HepG2 (cell line): ENCODE results near the gene EPB41. TPM values are rescaled to one million over a fixed set of nuclear protein-coding genes. Genes with fewer than 3 reads are reported as not detected.

ENCODE experiments used
- ATAC-seq: fragments of 200-7000 bp; cut with Tn5 transposase; 3 replicates; pipeline ENCODE4 v1.9.1; 2020; ENCODE audit warnings: mild to moderate bottlenecking, moderate library complexity
- BruUV-seq: library from RNA; stranded (reverse); fragments of 400-500 nt; replicated peaks from 2 replicates; lab custom pipeline; 2021; lab: Mats Ljungman, UMichigan
- CTCF ChIA-PET: fragments of 300-600 bp; formaldehyde crosslinking; extraction: SDS; loops from one replicate; lab custom pipeline; 2021; ENCODE audit warnings: low total read pairs, inconsistent platforms, low intra/inter-chr PET ratio; lab: Yijun Ruan, JAX
- POLR2A ChIA-PET: fragments of 350-600 bp; sonication (Branson Sonifier 250); formaldehyde crosslinking; loops from one replicate; lab custom pipeline; 2020; ENCODE audit warnings: antibody characterized with exemption, inconsistent platforms; lab: Yijun Ruan, JAX
- DNase-seq: peaks from one replicate; pipeline ENCODE4 v3.0.0-alpha.2; 2015; ENCODE audit warnings: low spot score
- FAIRE-seq: peaks from 3 replicates; lab custom pipeline; 2011; peaks lifted over from hg19 to GRCh38; lab: Jason Lieb, UNC
- H2AFZ ChIP-seq: one replicate; pipeline ENCODE4 v1.6.1; 2011; ENCODE audit warnings: low read length, inconsistent platforms
- H3K27ac ChIP-seq: fragments of 300-600 bp; 3 replicates; pipeline ENCODE4 v1.8.0; 2011; ENCODE audit warnings: mixed run types, mild to moderate bottlenecking, mixed read lengths, low read length, inconsistent platforms; ENCODE audit not compliant: insufficient read depth; ENCODE audit errors: extremely low read length
- H3K27me3 ChIP-seq, 2 experiments: fragments of 200-600 bp in 1 of 2; 2 replicates in 1 of 2; 3 replicates in 1 of 2; pipeline versions ENCODE4 v1.6.0 to v1.8.0; 2011; ENCODE audit warnings: low read length in 2 of 2, mild to moderate bottlenecking in 2 of 2, moderate library complexity in 2 of 2, inconsistent platforms in 1 of 2; ENCODE audit not compliant: insufficient read depth in 2 of 2, control insufficient read depth in 1 of 2
- H3K36me3 ChIP-seq, 2 experiments: fragments of 200-600 bp in 1 of 2; replicated peaks in 1 of 2; 2 replicates in 1 of 2; 3 replicates in 1 of 2; pipeline versions ENCODE4 v1.5.1 to v1.8.0; 2011; ENCODE audit warnings: low read length in 2 of 2, inconsistent platforms in 1 of 2; ENCODE audit not compliant: insufficient read depth in 2 of 2, control insufficient read depth in 1 of 2
- H3K4me1 ChIP-seq: 2 replicates; pipeline ENCODE4 v1.5.1; 2012; ENCODE audit warnings: low read length, inconsistent platforms; ENCODE audit not compliant: insufficient read depth
- H3K4me2 ChIP-seq: 2 replicates; pipeline ENCODE4 v1.6.0; 2011; ENCODE audit warnings: low read depth, low read length, inconsistent platforms
- H3K4me3 ChIP-seq, 3 experiments: fragments of 200-600 bp in 1 of 3; sonication (generic), shearing (Covaris generic) in 1 of 3; replicated peaks in 1 of 3; 2 replicates each; pipeline ENCODE4 v1.5.1; 2011 to 2016; ENCODE audit warnings: low read length in 3 of 3, inconsistent platforms in 2 of 3, low read depth in 2 of 3, mild to moderate bottlenecking in 2 of 3, control low read depth in 1 of 3, mixed read lengths in 1 of 3; ENCODE audit not compliant: insufficient read depth in 1 of 3
- H3K79me2 ChIP-seq: one replicate; pipeline ENCODE4 v1.6.1; 2011; ENCODE audit warnings: low read length, inconsistent platforms; ENCODE audit not compliant: insufficient read depth
- H3K9ac ChIP-seq: 2 replicates; pipeline ENCODE4 v1.6.0; 2011; ENCODE audit warnings: mild to moderate bottlenecking, low read depth, low read length, inconsistent platforms; ENCODE audit not compliant: insufficient read depth
- H3K9me3 ChIP-seq: 2 replicates; pipeline ENCODE4 v1.5.1; 2012; ENCODE audit warnings: mild to moderate bottlenecking, low read length
- H4K20me1 ChIP-seq: 2 replicates; pipeline ENCODE4 v1.6.0; 2011; ENCODE audit warnings: inconsistent platforms, mild to moderate bottlenecking, low read length, moderate library complexity; ENCODE audit not compliant: insufficient read depth
- ARNTL ChIP-seq: sonication (generic); formaldehyde crosslinking; IDR thresholded peaks from 2 replicates; pipeline ENCODE4 v1.4.0; 2020; ENCODE audit warnings: mild to moderate bottlenecking, missing genetic modification reagents
- TOE1 ChIP-seq: sonication (generic); formaldehyde crosslinking; IDR thresholded peaks from 2 replicates; pipeline ENCODE4 v1.4.0; 2020; ENCODE audit warnings: mild to moderate bottlenecking, missing genetic modification reagents
- ZNF564 ChIP-seq: sonication (generic); formaldehyde crosslinking; IDR thresholded peaks from 2 replicates; pipeline ENCODE4 v1.8.1; 2023; ENCODE audit warnings: mild to moderate bottlenecking, missing genetic modification reagents
- WGBS: methylation state at CpG from one replicate; pipeline ENCODE4 v1.1.6; 2017; ENCODE audit warnings: low lambda C conversion rate; 5-methylcytosine and 5-hydroxymethylcytosine counted together
- in situ Hi-C: cut with HindIII; loops from 2 replicates; pipeline ENCODE4 v1.10.0; 2017; ENCODE audit warnings: low pct_unique_long_range_greater_than_20kb; ENCODE audit not compliant: extremely low pct_ligation_motif_present
- intact Hi-C: fragments of 100-400 bp; cut with micrococcal nuclease; formaldehyde crosslinking; loops from one replicate; pipeline ENCODE4 v1.10.0; 2022; ENCODE audit not compliant: unreplicated experiment
- polyA plus RNA-seq, 8 experiments: library from polyadenylated mRNA; depleted of rRNA in 3 of 8; stranded (reverse) in 7 of 8; unstranded in 1 of 8; fragments of >200 nt; fragmentation: Illumina TruSeq in 4 of 8; extraction: Trizol in 4 of 8; gene quantifications; 2 replicates each; pipeline versions ENCODE4 v1.2.1 to v1.2.3, GENCODE V29; 2011 to 2016; ENCODE audit warnings: low read depth in 4 of 8, missing spikeins in 1 of 8, mixed read lengths in 1 of 8; ENCODE audit not compliant: insufficient read depth in 1 of 8
- total RNA-seq, 5 experiments: library from RNA; depleted of rRNA; stranded (reverse); fragments of >200 nt; fragmentation: Illumina TruSeq; extraction: Trizol; gene quantifications; 2 replicates each; pipeline ENCODE4 v1.2.3, GENCODE V29; 2016; ENCODE audit warnings: low read depth in 1 of 5
- TF ChIP-seq, protein P1 (sequence below): sonication (generic); formaldehyde crosslinking; IDR thresholded peaks from 2 replicates; pipeline ENCODE4 v1.8.0; 2023; ENCODE audit warnings: mild to moderate bottlenecking, missing genetic modification reagents
- TF ChIP-seq, protein P2 (sequence below): sonication (generic); formaldehyde crosslinking; IDR thresholded peaks from 2 replicates; pipeline ENCODE4 v1.4.0; 2020; ENCODE audit warnings: mild to moderate bottlenecking, missing genetic modification reagents

Gene EPB41
- total and polyA plus RNA-seq, 2 of the 13 experiments (the other 11 are each of a cell fraction or from before 2014, with no cell fraction given), result 34.5 to 46.7 TPM

DNA sequence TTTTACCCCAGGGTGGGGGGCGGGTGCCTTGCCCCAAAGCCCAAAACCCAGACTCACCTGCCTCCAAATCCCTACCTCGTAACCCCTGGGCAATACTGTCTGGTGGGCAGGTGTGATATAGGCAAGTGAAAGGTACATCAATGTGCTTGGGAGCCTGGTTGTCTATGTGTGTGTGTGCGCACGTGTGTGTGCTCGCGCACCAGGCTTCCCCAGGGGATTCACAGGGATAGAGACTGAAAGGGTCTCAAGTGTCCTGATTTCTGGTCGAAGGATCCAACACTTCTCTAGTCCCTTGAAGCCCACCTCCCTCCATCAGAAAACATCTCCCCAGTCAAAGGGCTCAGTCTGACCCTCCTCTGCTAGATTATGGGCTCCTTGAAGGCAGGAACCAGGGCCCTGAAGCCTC lies 28.9 kb upstream of the EPB41 start:
- Histone ChIP-seq H3K4me3 (no peak overlapping the region), H3K4me1 (peaks cover 46% of the 10 kb centered on the region), H3K27ac (peak overlapping the region; percentile 33), H3K79me2 (peaks cover 13% of the 10 kb centered on the region), H4K20me1 (no peaks in the 10 kb centered on the region; the same call in 1 of the 2 replicates)
- FAIRE-seq, result no peak
- CTCF ChIA-PET, result no interaction called here
- no TSS peak for BruUV-seq
- intact Hi-C loops, result loop anchor here (5.0 to 10.0 kb wide), 2 partner anchors 239 to 297 kb away; partner anchors contain the start of genes SRSF4 and TMEM200B
- no peak for TF ChIP-seq TOE1 (CRISPR knock-in tag)
- TF ChIP-seq, all 625 proteins: peak for 0
- DNase-seq (no peak), ATAC-seq (no peak)
- 86% methylated on average over 7 of the region's 7 CpGs for WGBS
- Histone ChIP-seq H3K4me2 (peak overlapping the region; percentile 83; the same call in 1 of the 2 replicates), H2AFZ (no peak overlapping the region), H3K27me3 (no peaks in the 10 kb centered on the region; a peak in 1 of 5 replicates), H3K9me3 (no peaks in the 10 kb centered on the region), H3K36me3 (no peaks in the 10 kb centered on the region), H3K9ac (no peak overlapping the region)
- POLR2A ChIA-PET, result interaction anchor here (0.9 to 2.0 kb wide), 6 partner anchors 29 to 301 kb away, joined by 3 to 12 read pairs (median 6); partner anchors contain the start of genes EPB41, RNU11 and SRSF4
- in situ Hi-C loops, result loop anchor here (10.0 kb wide), 2 partner anchors 99 to 239 kb away; partner anchors contain the start of gene TMEM200B

DNA sequence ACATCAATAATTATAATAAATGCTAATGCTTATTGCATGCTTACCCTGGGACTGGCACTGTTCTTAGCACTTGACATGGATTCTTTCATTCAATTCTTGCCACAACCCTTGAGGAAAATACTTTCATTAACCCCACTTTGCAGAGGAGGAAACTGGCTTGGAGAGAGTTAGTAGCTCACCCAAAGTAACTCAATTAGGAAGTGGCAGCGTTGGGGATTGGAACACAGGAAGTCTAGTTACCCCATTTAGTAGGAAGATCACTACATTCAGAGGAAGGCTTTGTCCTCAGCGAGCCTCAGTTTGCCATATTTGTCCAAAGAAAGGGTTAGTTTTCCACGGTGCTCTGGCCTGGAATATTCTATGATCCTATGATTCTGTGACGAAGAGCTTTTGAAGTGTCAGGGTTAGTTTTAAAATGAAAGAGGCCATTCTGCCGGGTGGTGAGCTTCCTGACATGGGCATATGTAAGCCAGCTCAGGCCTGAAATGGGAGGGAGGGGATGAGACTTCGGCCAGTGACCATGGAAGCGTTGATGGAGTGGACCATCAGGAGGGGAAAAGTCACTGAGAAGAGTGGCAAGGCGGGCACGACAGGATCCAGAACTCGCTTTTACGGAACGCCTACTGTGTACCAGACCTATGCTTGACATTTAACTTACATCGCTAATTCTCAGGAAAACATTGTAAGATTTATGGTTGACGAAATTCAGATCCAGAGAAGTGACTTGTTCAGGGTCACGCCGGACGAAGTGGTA lies 28.2 kb upstream of the EPB41 start:
- Histone ChIP-seq H3K9ac (peak overlapping the region; percentile 87), H3K4me1 (peaks cover 52% of the 10 kb centered on the region), H3K9me3 (no peaks in the 10 kb centered on the region), H3K79me2 (peaks cover 13% of the 10 kb centered on the region), H3K4me2 (peak overlapping the region; percentile 83), H3K4me3 (peak overlapping the region in 2 of 3 experiments; percentile 97 to 100; a peak in 4 of 6 replicates), H3K27me3 (no peaks in the 10 kb centered on the region; a peak in 1 of 5 replicates), H3K36me3 (no peaks in the 10 kb centered on the region), H2AFZ (no peak overlapping the region), H4K20me1 (no peaks in the 10 kb centered on the region; the same call in 1 of the 2 replicates), H3K27ac (peak overlapping the region; percentile 66)
- TF ChIP-seq, protein P1, sequence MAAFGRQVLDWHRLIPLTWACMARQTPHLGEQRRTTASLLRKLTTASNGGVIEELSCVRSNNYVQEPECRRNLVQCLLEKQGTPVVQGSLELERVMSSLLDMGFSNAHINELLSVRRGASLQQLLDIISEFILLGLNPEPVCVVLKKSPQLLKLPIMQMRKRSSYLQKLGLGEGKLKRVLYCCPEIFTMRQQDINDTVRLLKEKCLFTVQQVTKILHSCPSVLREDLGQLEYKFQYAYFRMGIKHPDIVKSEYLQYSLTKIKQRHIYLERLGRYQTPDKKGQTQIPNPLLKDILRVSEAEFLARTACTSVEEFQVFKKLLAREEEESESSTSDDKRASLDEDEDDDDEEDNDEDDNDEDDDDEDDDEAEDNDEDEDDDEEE, result 0 out of 2 replicates have a peak, but pooled peaks have one; percentile 16
- TF ChIP-seq ARNTL (no peak), ZNF564 (CRISPR knock-in tag) (no peak)
- TF ChIP-seq, protein P2, sequence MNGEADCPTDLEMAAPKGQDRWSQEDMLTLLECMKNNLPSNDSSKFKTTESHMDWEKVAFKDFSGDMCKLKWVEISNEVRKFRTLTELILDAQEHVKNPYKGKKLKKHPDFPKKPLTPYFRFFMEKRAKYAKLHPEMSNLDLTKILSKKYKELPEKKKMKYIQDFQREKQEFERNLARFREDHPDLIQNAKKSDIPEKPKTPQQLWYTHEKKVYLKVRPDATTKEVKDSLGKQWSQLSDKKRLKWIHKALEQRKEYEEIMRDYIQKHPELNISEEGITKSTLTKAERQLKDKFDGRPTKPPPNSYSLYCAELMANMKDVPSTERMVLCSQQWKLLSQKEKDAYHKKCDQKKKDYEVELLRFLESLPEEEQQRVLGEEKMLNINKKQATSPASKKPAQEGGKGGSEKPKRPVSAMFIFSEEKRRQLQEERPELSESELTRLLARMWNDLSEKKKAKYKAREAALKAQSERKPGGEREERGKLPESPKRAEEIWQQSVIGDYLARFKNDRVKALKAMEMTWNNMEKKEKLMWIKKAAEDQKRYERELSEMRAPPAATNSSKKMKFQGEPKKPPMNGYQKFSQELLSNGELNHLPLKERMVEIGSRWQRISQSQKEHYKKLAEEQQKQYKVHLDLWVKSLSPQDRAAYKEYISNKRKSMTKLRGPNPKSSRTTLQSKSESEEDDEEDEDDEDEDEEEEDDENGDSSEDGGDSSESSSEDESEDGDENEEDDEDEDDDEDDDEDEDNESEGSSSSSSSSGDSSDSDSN (CRISPR knock-in tag), result peak; percentile 1; the same call in 1 of the 2 replicates
- ATAC-seq (no peak), DNase-seq (no peak), FAIRE-seq (no peak)
- intact Hi-C loops, result loop anchor here (5.0 to 10.0 kb wide), 2 partner anchors 239 to 296 kb away; partner anchors contain the start of genes SRSF4 and TMEM200B
- in situ Hi-C loops, result loop anchor here (10.0 kb wide), 2 partner anchors 99 to 239 kb away; partner anchors contain the start of gene TMEM200B
- ChIA-PET CTCF (no interaction called here), POLR2A (interaction anchor here (1.0 kb wide), 1 partner anchor 28 kb away, joined by 4 read pairs; the partner anchor contains the start of gene EPB41)
- 80% methylated on average over 17 of the region's 17 CpGs for WGBS
- TSS peak; percentile 65 for BruUV-seq
